ENCODE data around the gene CYBA. TPM values are rescaled to one million over a fixed set of nuclear protein-coding genes. Genes with fewer than 3 reads are reported as not detected.

CYBA gene
- total RNA-seq, 1 donor from 2014 or later = 51.8 TPM

DNA sequence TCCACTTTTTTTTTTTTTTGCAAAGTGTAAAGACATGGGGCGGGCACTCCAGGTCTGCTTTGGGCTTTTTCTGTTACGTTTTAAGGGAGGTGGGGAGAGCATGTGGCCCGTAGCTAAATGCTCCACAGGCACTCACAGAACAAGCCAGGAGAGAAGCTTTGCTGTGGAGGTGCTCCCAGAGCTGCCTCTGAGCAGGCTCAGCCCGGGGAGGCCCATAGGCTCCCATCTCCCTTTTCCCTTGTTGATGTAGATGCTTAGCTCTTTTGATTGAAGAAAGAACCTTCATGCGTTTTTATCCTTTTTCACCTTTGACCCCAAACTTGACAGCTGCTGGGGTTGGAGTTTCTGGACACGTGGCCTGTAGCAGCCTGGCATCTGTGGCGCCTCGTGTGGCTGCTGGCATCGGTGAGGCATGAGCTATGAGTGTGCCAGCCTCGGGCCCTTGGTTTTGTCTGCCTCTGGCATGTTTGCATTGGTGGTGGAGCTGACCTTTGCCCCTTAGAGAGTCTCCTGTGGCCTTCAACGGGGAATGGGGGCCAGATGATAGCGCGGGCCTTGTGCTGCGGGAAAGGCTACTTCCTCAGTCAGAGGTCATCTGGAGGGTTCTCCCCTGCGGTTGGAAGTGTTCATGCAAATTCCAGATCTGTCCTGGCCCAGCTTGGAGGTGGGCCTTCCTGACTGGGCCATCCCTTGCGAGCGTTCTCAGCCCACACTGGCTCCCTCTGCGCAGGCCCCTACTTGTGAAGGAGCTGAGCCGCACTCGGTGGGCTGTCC is 32.5 kb downstream of the CYBA start:
- Mint-ChIP-seq H3K4me1 (ENCODE audit: unreplicated experiment) (peaks cover 10% of the 10 kb centered on the region), H3K27me3 (ENCODE audit: unreplicated experiment) (no peaks in the 10 kb centered on the region), H3K27ac (ENCODE audit: unreplicated experiment) (no peak overlapping the region), H3K36me3 (ENCODE audit: unreplicated experiment) (peaks cover 12% of the 10 kb centered on the region), H3K4me3 (ENCODE audit: unreplicated experiment) (no peak overlapping the region), H3K9me3 (ENCODE audit: unreplicated experiment) (no peaks in the 10 kb centered on the region)
- TF ChIP-seq, protein P1, sequence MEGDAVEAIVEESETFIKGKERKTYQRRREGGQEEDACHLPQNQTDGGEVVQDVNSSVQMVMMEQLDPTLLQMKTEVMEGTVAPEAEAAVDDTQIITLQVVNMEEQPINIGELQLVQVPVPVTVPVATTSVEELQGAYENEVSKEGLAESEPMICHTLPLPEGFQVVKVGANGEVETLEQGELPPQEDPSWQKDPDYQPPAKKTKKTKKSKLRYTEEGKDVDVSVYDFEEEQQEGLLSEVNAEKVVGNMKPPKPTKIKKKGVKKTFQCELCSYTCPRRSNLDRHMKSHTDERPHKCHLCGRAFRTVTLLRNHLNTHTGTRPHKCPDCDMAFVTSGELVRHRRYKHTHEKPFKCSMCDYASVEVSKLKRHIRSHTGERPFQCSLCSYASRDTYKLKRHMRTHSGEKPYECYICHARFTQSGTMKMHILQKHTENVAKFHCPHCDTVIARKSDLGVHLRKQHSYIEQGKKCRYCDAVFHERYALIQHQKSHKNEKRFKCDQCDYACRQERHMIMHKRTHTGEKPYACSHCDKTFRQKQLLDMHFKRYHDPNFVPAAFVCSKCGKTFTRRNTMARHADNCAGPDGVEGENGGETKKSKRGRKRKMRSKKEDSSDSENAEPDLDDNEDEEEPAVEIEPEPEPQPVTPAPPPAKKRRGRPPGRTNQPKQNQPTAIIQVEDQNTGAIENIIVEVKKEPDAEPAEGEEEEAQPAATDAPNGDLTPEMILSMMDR (IDR thresholded peaks at IDR 0.05) = no peak
- DNase-seq (ENCODE audit: extremely low spot score, unreplicated experiment) = no peak

DNA sequence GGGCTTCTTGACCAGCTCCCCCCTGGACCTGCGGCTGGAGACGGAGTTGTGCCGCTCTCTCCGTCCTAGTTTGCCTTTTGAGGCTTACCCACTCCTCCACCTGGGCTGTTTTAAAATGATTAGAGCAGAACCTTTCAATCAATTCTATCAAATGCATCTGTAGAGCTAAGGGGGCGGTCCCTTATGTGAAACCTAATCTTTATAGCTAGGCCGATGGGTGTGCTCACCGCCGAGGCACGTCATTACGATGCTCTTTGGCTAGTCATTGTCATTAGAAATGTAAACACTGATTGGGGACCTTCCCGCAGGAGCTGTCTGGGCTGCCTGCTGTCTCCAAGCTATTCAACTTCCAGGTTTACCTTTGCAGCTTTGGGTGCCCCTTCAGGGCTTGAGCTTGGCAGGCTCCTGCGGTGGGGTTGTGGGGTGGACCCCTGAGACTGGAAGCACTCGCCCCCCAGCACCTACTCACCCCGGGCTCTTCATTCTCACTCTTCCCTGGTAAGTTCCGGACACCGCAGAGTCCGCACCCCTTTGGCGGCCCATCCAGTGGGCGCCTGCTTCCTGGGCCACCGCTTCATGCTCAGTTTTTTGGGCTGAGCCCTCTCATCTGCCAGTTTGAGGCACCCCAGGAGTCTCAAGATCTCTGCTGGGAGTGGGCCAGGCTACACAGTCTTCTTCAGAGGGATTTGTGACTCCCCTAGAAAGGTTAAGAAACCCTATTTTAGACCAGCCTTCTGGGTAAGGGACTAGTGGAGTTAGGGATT is 33.4 kb downstream of the CYBA start:
- DNase-seq (ENCODE audit: extremely low spot score, unreplicated experiment) = no peak
- H3K4me1 Mint-ChIP-seq (ENCODE audit: unreplicated experiment) = peaks cover 10% of the 10 kb centered on the region
- H3K27ac Mint-ChIP-seq (ENCODE audit: unreplicated experiment) = no peak overlapping the region
- TF ChIP-seq, protein P1 (IDR thresholded peaks at IDR 0.05) = no peak
- H3K4me3 Mint-ChIP-seq (ENCODE audit: unreplicated experiment) = no peak overlapping the region
- H3K9me3 Mint-ChIP-seq (ENCODE audit: unreplicated experiment) = no peaks in the 10 kb centered on the region
- no peaks in the 10 kb centered on the region for H3K27me3 Mint-ChIP-seq (ENCODE audit: unreplicated experiment)
- peaks cover 8% of the 10 kb centered on the region for H3K36me3 Mint-ChIP-seq (ENCODE audit: unreplicated experiment)

DNA sequence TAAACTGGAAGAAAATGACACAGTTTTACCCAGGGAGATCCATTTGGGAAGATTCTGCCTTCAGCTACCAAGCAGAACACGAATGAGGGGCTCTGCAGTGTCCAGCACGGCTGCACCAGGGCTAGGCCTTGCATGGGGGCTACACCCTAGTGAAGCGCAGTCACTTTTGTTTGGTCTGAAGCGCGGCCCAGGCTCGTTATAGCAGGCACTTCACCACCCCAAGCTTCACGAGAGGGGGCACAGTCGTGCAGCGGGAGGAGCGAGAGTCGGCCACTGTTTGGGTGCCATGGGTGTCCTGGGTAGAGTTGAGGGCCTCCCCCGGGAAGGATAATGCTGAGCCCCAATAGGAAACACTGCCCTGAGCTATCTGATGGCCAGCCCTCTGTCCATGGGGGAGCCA is 34.1 kb downstream of the CYBA start:
- H3K4me1 Mint-ChIP-seq (ENCODE audit: unreplicated experiment) = peaks cover 10% of the 10 kb centered on the region
- no peak overlapping the region for H3K4me3 Mint-ChIP-seq (ENCODE audit: unreplicated experiment)
- H3K36me3 Mint-ChIP-seq (ENCODE audit: unreplicated experiment) = peaks cover 8% of the 10 kb centered on the region
- no peak for DNase-seq (ENCODE audit: extremely low spot score, unreplicated experiment)
- no peak overlapping the region for H3K27ac Mint-ChIP-seq (ENCODE audit: unreplicated experiment)
- TF ChIP-seq, protein P1 (IDR thresholded peaks at IDR 0.05) = no peak
- H3K9me3 Mint-ChIP-seq (ENCODE audit: unreplicated experiment) = no peaks in the 10 kb centered on the region
- no peaks in the 10 kb centered on the region for H3K27me3 Mint-ChIP-seq (ENCODE audit: unreplicated experiment)

DNA sequence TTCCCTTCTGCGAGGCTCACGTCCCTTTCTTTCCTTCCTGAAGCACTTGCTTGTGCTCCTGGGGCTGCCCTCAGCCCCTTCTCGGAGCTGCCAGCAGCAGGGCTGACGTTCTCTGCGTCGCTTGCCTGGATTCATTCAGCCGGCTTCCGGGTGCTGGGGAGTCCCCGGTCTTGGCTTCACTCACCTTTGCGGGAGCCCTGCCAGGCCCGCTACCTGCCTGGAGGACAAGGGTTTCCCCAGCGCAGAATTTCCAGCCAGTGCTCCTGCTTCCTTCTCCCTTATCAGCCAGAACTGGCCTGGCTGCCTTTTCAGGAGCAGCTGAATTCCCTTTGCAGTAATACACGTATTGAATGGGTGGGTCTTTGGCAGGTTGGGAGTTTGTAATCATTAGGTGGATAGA is 34.5 kb downstream of the CYBA start:
- TF ChIP-seq, protein P1 (IDR thresholded peaks at IDR 0.05) = no peak
- Mint-ChIP-seq H3K4me3 (ENCODE audit: unreplicated experiment) (no peak overlapping the region), H3K27me3 (ENCODE audit: unreplicated experiment) (no peaks in the 10 kb centered on the region), H3K27ac (ENCODE audit: unreplicated experiment) (no peak overlapping the region), H3K36me3 (ENCODE audit: unreplicated experiment) (peaks cover 8% of the 10 kb centered on the region), H3K4me1 (ENCODE audit: unreplicated experiment) (peaks cover 10% of the 10 kb centered on the region), H3K9me3 (ENCODE audit: unreplicated experiment) (no peaks in the 10 kb centered on the region)
- DNase-seq (ENCODE audit: extremely low spot score, unreplicated experiment) = no peak

Data from osteocyte (in vitro differentiated cells).